NCI-H1417 treated with DMSO at 0.1 percent for 48 hours (cell line): ENCODE results near the gene GADL1.

ENCODE experiments used
- DNase-seq: peaks from one replicate; lab custom pipeline; 2025; lab: John Stamatoyannopoulos, UW

Gene GADL1

DNA sequence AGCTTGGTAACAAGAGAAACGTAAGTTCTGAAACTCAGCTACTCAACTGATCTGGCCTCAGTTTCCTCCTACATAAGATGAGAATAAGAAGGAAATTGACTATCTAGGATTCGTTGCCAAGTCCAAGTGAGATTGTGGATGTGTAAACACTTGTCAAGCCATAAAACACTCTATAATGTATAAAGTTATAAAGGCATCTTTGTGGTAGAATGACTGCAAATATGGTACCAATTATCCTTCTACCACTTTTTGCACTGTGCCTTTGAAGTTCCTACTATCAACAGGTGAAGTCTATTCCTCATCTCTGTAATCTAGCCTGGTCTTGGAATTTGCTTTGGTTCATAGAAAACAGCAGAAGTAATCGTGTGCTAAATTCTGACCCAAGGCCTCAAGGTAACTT lies 138.2 kb downstream of the GADL1 start:
- no peak for DNase-seq

GRCh38 chr3:30754426-30754825 lies 140.0 kb downstream of the GADL1 start:
- no peak for DNase-seq

DNA sequence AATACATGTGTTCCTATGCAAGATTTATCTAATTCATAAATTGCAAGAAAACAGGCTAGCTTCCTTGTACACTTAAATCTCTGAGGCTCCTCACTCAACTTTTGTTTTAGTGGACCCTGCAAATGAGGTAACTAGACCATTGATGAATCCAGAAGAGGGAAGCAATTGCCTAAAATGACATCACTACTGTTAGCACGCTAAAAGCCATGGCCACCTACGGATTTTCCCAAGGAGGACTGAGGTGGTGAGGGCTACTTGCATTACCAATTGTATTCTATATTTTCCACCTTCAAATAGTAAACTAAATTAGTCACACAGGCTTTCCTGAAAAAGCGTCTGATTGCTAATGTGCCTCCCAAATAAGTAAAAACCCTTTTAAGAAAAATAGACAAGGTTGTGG lies 140.7 kb downstream of the GADL1 start:
- no peak for DNase-seq

- DNase-seq: no peak
Observed at GRCh38 chr3:30752970-30753369, 141.5 kb downstream of the GADL1 start.

GRCh38 chr3:30752491-30752890 lies 142.0 kb downstream of the GADL1 start:
- no peak for DNase-seq

GRCh38 chr3:30751610-30752299 lies 142.7 kb downstream of the GADL1 start:
- no peak for DNase-seq

DNA sequence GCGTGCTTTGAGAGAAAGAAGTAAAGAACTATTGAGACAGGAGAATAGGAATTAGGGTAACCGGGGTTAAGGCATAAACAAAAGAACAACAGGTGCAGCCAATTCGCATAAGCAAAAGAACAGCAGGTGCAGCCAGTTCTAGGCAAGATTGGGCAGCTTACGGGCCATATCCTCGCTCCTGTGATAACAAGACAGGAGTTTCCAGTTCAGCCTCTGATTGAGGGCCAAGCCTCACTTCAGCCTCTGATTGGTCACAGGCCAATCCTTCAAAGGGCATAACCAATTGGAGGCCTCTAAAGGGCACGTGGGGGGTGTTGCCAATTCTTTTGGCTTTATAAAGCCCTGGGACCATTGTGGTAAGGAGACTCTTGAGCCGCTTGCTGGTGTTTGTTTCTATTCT lies 143.5 kb downstream of the GADL1 start:
- no peak for DNase-seq

DNA sequence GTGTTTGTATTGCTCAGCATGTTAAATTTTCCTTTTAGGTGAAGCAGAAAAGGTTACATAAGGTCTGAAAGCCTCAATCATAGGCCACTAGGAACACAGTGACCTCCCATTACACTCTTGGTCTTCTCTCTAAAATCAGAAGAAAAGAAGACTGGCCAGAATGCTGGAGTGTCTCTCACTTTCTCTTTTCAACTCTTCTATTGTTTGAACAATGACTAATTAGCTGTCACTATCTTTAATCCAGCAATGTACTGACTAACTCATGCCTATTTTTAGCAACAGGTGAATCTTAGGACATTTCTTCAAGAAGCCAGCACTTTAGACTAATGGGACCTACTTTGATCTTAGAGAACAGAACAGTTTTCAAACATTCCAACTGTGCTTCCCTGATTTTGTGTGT lies 145.2 kb downstream of the GADL1 start:
- DNase-seq: no peak

GRCh38 chr3:30747771-30748281 lies 146.6 kb downstream of the GADL1 start:
- no peak for DNase-seq

DNA sequence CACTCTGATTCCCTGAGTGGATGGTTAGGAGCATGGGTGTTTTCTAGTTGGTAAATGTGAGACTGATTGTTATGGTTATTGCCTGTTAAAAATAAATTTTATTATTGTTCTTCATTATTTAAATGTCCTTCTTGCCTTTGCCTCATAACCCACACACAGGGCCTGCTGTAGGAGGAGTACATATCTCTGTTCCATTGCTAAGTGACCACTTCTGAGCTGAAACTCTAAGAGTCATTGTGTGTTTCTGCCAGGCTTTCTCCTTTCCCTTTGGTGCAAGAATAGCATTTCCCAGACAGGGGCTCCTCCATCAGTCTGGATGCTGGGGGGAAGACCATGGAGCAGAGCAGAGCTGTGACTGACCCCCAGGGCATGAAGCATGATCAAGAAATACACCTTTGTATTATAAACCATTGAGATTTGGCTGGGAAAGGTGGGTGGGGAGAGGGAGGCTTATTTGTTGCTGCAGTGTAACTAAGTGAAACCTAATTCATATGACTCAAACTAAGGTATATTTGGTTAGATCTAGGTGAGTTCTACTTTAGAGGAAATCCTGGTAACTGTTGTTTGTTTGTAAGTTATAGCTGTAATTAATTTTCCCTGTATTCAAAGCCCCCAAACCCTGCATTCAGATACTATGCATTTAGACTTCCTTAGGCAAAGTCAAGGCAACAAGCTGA lies 150.7 kb downstream of the GADL1 start:
- DNase-seq: no peak

GRCh38 chr3:30742796-30743619 lies 151.5 kb downstream of the GADL1 start:
- no peak for DNase-seq

- DNase-seq: no peak
Observed at GRCh38 chr3:30741889-30742288, 152.6 kb downstream of the GADL1 start.

DNA sequence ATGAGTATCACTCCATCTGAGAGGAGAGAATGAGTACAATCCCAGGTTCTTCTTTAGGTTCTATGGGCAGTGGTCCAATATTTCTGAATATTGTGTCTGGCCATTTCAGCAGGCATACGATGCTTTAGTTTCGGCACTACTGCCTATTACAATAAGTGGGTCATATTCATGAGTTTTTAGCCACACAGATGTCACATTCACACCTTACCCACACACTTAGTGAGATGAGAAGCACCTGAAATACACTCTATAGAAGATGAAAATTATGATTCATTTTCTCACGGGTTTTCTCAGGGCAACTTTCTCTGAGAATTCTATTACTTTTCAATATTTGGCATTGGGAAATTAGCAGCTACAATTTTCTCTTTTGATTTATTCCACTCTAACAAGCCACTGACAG lies 155.9 kb downstream of the GADL1 start:
- DNase-seq: no peak

GRCh38 chr3:30737743-30738499 lies 156.5 kb downstream of the GADL1 start:
- DNase-seq: no peak

GRCh38 chr3:30733696-30734095 lies 160.8 kb downstream of the GADL1 start:
- DNase-seq: no peak

GRCh38 chr3:30733209-30733608 lies 161.3 kb downstream of the GADL1 start:
- DNase-seq: no peak

- no peak for DNase-seq
Observed at GRCh38 chr3:30730967-30731366, 163.5 kb downstream of the GADL1 start.

- no peak for DNase-seq
Observed at GRCh38 chr3:30729936-30730335, 164.5 kb downstream of the GADL1 start.

DNA sequence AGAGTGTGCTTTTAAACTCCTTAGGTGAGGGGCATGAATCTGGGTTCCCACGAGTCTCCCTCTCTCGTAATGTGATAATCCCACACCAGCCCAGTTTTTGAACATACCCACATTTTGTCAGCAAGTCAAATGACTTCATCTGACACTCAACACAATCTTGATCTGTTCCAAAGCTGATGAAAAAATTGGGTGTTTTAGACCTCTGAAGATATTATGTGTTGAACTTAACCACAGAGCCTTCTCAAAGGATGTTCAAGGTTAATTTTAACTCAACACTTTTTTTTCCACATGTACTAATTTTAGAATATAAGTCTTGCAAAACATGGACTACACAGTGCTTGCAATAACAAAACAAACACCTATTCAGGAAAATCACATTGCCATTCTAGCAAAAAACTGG lies 164.9 kb downstream of the GADL1 start:
- no peak for DNase-seq

- DNase-seq: no peak
Observed at GRCh38 chr3:30728143-30728542, 166.3 kb downstream of the GADL1 start.

DNA sequence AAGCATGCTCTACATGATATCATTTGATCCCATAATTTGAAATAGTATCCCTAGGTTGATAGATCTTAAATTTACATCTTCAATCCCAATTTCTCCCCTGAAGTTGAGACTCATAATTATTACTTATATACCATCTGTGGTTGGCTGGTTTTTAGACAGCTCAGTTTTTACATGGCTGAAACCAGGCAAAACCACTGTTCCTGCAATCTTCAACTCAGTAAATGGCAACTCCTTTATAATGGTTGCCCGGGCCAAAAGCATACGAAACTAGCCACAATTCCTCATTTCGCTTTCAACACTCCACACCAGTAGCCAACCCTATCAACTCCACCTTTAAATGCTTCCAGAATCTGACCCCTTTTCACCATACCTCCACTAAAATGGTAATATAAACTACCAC lies 169.6 kb downstream of the GADL1 start:
- DNase-seq: no peak

GRCh38 chr3:30723211-30723610 lies 171.2 kb downstream of the GADL1 start:
- DNase-seq: no peak
